ENCODE results near the gene ENTPD3. TPM values are rescaled to one million over a fixed set of nuclear protein-coding genes. Genes with fewer than 3 reads are reported as not detected.

ENTPD3 gene
- total RNA-seq, 2 donors from 2014 or later: 12.2 to 17.1 TPM

- H3K36me3 ChIP-seq (replicated peaks in 1 of 2; ENCODE audit: insufficient read depth in 1 of 2, low read depth in 2 of 2): no peaks in the 10 kb centered on the region
- DNase-seq (no peak), ATAC-seq (no peak)
- no peaks in the 10 kb centered on the region for H3K27me3 ChIP-seq
- TF ChIP-seq POLR2A (IDR thresholded peaks at IDR 0.05) (no peak), CTCF (IDR thresholded peaks at IDR 0.05) (no peak)
- H3K4me1 ChIP-seq: no peaks in the 10 kb centered on the region
- intact Hi-C loops (cut with DNase I): no loop called here
- H3K4me3 ChIP-seq: no peak overlapping the region
- no peaks in the 10 kb centered on the region for H3K9me3 ChIP-seq
- 76 to 94% methylated on average over 1 of the region's 1 CpG for WGBS, 2 donors
- no peak overlapping the region for H3K27ac ChIP-seq
These were observed 17.3 kb upstream of the ENTPD3 start for GRCh38 chr3:40369716-40370115.

- no peak for TF ChIP-seq POLR2A (IDR thresholded peaks at IDR 0.05)
- TF ChIP-seq CTCF (IDR thresholded peaks at IDR 0.05): no peak
- 76 to 94% methylated on average over 1 of the region's 1 CpG for WGBS, 2 donors
- no peak for DNase-seq
- Histone ChIP-seq H3K27ac (no peak overlapping the region), H3K27me3 (no peaks in the 10 kb centered on the region), H3K36me3 (replicated peaks in 1 of 2; ENCODE audit: insufficient read depth in 1 of 2, low read depth in 2 of 2) (no peaks in the 10 kb centered on the region), H3K4me3 (no peak overlapping the region), H3K4me1 (no peaks in the 10 kb centered on the region), H3K9me3 (no peaks in the 10 kb centered on the region)
- no peak for ATAC-seq
- intact Hi-C loops (cut with DNase I): no loop called here
These were observed 9.2 kb upstream of the ENTPD3 start for GRCh38 chr3:40377822-40378221.

GRCh38 chr3:40379674-40380306 lies 7.2 kb upstream of the ENTPD3 start:
- ATAC-seq (no peak), DNase-seq (no peak)
- TF ChIP-seq POLR2A (IDR thresholded peaks at IDR 0.05) (no peak), CTCF (IDR thresholded peaks at IDR 0.05) (no peak)
- intact Hi-C loops (cut with DNase I): no loop called here
- H3K36me3 ChIP-seq (replicated peaks in 1 of 2; ENCODE audit: insufficient read depth in 1 of 2, low read depth in 2 of 2): no peaks in the 10 kb centered on the region
- 77 to 81% methylated on average over 4 of the region's 4 CpGs for WGBS, 2 donors
- no peaks in the 10 kb centered on the region for H3K9me3 ChIP-seq
- no peaks in the 10 kb centered on the region for H3K4me1 ChIP-seq
- H3K4me3 ChIP-seq: no peak overlapping the region
- no peaks in the 10 kb centered on the region for H3K27me3 ChIP-seq
- H3K27ac ChIP-seq: no peak overlapping the region

- Histone ChIP-seq H3K4me3 (no peak overlapping the region), H3K27me3 (no peaks in the 10 kb centered on the region), H3K27ac (no peak overlapping the region), H3K4me1 (peaks cover 6% of the 10 kb centered on the region), H3K9me3 (no peaks in the 10 kb centered on the region), H3K36me3 (replicated peaks in 1 of 2; ENCODE audit: insufficient read depth in 1 of 2, low read depth in 2 of 2) (no peaks in the 10 kb centered on the region)
- no peak for DNase-seq
- 72 to 77% methylated on average over 8 of the region's 8 CpGs for WGBS, 2 donors
- TF ChIP-seq CTCF (IDR thresholded peaks at IDR 0.05) (no peak), POLR2A (IDR thresholded peaks at IDR 0.05) (no peak)
- intact Hi-C loops (cut with DNase I): no loop called here
- ATAC-seq: no peak
These were observed 4.9 kb upstream of the ENTPD3 start for GRCh38 chr3:40381904-40382616.

- TF ChIP-seq CTCF (IDR thresholded peaks at IDR 0.05): no peak
- TF ChIP-seq POLR2A (IDR thresholded peaks at IDR 0.05): no peak
- WGBS, 2 donors: 77 to 81% methylated on average over 2 of the region's 2 CpGs
- Histone ChIP-seq H3K27me3 (no peaks in the 10 kb centered on the region), H3K4me3 (no peak overlapping the region), H3K36me3 (replicated peaks in 1 of 2; ENCODE audit: insufficient read depth in 1 of 2, low read depth in 2 of 2) (no peaks in the 10 kb centered on the region), H3K4me1 (peaks cover 10% of the 10 kb centered on the region), H3K27ac (no peak overlapping the region), H3K9me3 (no peaks in the 10 kb centered on the region)
- intact Hi-C loops (cut with DNase I): no loop called here
- ATAC-seq (no peak), DNase-seq (no peak)
These were observed 4.4 kb upstream of the ENTPD3 start for GRCh38 chr3:40382617-40382979.

All from body of pancreas (tissue), 4 donors.